Hair follicular keratinocyte (primary cell): Measurements from ENCODE around the gene MEMO1. TPM values are rescaled to one million over a fixed set of nuclear protein-coding genes. Genes with fewer than 3 reads are reported as not detected.

Experiments used
- total RNA-seq: library from RNA; depleted of rRNA; stranded (reverse); fragments of >200 nt; gene quantifications from 2 replicates; pipeline ENCODE4 v1.2.3, GENCODE V29; 2015

The MEMO1 gene
- total RNA-seq = 67.2 and 89.0 TPM in 2 replicates

DNA sequence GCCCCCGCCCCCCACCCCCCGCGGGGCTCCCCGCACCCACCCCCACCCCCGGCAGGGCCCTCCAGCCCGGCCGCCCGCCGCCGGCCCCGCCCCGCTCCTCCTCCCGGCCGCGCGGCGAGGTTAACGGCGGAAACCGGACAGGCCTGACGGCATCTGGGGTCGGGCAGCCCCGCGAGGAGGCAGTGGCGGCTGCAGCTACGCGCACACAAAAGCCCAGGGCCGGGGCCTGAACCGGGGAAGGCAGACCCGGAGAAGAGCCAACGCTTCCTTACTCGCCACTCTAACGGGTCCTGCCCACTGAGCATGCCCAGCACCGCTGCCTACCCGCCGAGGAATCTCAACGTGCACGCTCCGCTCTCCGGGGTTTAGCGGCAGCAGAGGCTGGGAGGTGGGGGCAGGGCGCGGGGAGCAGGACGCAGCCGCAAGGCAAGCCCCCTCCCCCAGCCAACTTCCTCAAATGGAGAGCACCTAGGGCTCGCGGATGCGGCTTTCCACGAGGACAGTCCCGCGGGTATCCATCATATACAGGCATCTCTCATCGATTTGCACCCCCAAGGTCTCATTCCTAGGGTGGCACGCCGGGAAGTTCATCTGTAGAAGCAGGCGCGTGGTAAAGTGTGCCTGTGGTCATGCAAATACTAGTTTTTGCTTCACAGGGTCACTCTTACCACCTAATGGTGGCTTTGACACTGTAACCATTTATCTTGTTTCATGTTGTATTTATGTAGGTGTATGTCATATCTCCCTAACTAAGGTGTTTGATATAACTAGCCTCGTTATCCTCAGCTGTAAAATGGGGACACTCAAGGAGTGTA is at the start of gene MEMO1:
MEMO1 (minus strand) TSS at position 339 of the 815 bp plus-strand sequence. CDS start 761 bp downstream, outside the sequence.

DNA sequence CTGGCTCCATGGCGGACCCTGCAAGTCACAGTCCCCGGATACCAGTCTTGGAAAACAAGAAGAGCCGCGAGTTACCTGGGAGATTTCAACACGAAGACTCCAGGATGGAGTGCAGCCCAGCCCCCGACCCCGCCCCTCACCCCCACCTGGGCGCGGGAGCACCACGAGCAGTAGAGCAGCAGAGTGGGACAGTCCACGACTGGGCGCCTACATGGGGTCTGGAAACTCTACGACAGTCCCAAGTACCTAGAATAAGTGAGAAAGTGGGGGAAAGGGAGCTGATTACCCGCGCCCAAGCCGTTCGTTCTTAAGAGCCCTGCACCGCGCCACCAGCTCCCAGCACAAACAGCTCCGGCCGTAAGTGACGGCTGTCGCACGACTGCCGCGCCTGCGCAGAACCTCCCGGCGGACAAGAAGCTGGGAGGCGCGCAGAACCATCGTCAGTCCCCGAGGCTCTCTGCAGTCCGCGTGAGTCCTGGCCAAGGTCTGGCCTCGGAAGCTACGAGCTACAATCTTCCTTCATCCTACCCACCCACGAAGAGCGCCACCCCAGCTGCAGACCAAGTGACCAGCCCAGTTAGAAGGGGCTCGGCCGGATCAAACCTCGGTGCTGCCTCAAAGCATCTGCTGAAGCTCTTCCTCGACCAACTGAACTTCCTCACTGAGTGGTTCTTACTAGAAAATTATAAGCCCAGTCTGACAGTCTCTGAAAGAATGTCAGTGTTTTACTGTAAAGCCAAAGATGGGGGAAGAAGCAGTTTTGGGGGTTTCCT is 28.8 kb upstream of the MEMO1 start, which contains the start of gene DPY30:
DPY30 (minus strand) TSS at position 359 of the 773 bp plus-strand sequence; CDS start at position 10, 349 bp downstream.

Other genes starting within 250 kb of the MEMO1 start
- 82.5 and 106 TPM in 2 replicates for gene DPY30, start 28.8 kb upstream of the MEMO1 start, total RNA-seq
- gene SPAST, start 52.5 kb upstream of the MEMO1 start, total RNA-seq = 11.5 and 12.8 TPM in 2 replicates
- 13.7 and 17.4 TPM in 2 replicates for gene SLC30A6, start 154.9 kb upstream of the MEMO1 start, total RNA-seq